Activated naive CD4-positive, alpha-beta T cell treated with anti-CD3 and anti-CD28 coated beads, Interleukin-2, amount 50 U/mL, for 16 hours (primary cell): ENCODE measurements around the gene SLC39A10.
"Not testable (repeated sequence)": the region's sequence is repeated elsewhere in the genome, so short reads cannot be mapped to it uniquely, and the experiment has no call there.

Source experiments
- DNase-seq: peaks from one replicate; pipeline ENCODE4 v3.0.0-alpha.2; 2020

The SLC39A10 gene

GRCh38 chr2:195675783-195676427 is 18.9 kb downstream of the SLC39A10 start:
- DNase-seq = no peak

- DNase-seq = no peak
These were observed 20.3 kb downstream of the SLC39A10 start for GRCh38 chr2:195677290-195677689.

GRCh38 chr2:195677884-195678283 is 20.9 kb downstream of the SLC39A10 start:
- DNase-seq = no peak

- no peak for DNase-seq
These were observed 25.1 kb downstream of the SLC39A10 start for GRCh38 chr2:195682077-195682476.

GRCh38 chr2:195683174-195683573 is 26.1 kb downstream of the SLC39A10 start:
- no peak for DNase-seq

DNA sequence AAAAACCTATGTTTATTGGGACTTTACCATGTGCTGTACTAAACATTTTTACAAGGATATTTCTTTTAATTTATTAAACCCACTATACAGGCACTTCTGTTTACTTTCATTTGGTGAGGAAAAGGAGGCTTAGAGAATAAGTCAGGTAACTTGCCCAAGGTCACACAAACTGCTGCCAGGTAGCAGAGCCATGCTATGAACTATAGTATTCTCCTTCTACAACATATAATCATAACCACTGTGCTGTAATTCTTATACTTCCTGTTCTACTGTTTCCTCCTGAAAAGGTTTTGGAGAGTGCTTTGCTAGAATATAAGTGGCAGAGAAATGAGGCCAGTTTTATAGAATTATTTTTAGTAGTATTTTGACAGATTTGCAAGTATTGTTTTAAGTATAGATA is 29.5 kb downstream of the SLC39A10 start:
- DNase-seq = no peak

DNA sequence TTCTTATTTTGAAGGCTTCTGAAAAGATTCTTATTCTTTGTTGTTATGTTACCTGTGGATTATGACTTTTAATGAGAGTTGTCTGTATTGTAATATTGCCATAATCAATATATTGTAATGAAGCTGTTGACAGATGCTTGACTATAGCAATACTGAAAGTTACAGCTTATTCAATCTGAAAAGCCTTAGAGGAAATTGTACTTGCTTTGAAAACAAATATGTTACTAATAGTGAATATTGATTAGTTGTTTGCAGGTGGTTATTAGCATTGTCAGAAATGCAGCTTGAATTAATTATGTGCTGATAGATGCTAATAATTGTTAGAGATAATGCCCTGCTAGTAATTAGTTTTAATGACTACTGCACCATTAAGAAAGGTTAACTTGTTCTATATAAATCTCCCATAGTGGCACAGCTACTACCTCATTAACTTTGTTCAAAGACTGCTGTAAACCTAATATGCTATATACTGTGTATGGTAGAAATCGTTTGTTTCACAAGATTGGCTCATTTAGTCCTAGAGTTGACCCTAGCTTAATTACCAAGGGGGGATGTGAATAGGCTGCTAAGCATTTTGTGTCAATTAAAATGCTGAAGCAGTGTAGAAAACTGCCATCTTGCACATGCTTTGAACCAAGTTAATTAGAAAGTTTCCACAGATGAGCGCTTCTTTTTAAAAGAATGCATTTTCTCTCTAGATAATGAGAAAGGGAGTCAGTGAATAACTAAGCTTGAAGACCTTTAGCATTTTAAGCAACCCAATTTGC is 30.5 kb downstream of the SLC39A10 start:
- DNase-seq = no peak

DNA sequence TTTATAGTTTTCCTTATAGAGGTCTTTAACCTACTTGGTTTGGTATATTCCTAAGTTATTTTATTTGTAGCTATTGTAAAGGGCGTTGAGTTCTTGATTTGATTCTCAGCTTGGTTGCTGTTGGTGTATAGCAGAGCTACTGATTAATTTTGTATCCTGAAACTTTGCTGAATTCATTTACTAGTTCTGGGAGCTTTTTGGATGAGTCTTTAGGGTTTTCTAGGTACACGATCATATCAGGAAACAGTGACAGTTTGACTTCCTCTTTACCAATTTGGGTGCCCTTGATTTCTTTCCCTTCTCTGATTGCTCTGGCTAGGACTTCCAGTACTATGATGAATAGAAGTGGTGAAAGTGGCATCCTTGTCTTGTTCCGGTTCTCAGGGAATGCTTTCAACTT is 35.5 kb downstream of the SLC39A10 start:
- DNase-seq = not testable (repeated sequence)

DNA sequence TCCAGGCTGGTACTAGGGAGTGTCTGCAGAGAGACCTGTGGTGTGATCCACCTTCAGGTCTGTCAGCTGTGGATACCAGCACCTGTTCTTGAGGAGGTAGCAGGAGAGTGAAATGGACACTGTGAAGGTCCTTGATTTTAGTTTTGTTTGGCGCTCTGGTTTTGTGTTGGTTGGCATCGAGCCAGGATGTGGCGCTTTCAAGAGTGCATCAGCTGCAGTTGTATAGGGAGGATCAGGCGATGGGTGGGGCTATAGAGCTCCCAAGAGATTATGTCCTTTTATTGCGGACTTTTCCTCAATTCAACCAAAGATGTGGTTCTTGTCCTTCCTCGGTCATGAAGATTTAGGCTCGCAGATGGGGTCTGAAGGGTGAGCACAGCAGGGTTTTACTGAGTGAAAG is 37.5 kb downstream of the SLC39A10 start:
- no peak for DNase-seq

DNA sequence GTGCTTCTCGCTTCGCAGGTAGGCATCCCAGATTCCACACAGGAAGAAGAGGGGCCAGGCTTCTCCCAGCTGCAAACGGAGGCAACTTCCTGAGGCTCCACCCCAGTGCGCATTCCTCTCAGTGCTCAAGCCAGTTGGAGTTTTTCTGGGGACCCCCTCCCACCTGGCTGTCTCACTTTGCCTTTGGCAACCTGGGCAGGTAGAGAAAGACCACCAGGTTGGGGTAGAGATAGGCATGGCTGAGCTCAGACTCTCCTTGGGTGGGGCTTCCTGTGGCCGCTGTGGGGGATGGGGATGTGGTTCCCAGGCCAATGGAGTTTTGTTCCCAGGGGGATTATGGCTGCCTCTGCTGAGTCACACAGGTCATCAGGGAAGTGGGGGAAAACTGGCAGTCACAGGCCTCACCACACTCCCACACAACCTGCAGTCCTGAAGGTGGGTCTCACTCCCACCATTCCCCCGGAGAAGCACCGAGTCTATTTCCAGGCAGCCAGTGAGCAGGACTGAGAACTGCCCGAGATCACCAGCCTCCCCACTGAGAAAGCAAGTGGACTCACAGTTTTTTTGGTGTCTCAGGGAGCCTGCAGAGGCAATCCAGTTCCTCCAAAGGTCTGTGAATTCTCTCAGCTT is 38.1 kb downstream of the SLC39A10 start:
- DNase-seq = no peak

DNA sequence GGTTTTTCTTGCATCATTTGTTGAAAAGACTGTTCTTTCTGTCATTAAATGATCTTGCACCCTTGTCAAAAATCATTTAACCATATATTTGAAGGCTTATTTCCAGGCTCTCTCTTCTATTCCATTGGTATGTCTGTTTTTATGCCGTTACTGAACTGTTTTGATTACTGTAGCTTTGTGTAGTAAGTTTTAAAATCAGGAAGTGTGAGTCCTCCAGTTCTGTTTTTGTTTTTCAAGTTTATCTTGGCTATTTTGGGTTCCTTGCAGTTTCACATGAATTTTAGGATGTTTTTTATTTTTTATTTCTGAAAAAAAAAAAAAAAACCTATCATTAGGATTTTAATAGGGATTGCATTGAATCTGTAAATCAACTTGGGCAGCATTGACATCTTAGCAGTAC is 39.0 kb downstream of the SLC39A10 start:
- DNase-seq = no peak

DNA sequence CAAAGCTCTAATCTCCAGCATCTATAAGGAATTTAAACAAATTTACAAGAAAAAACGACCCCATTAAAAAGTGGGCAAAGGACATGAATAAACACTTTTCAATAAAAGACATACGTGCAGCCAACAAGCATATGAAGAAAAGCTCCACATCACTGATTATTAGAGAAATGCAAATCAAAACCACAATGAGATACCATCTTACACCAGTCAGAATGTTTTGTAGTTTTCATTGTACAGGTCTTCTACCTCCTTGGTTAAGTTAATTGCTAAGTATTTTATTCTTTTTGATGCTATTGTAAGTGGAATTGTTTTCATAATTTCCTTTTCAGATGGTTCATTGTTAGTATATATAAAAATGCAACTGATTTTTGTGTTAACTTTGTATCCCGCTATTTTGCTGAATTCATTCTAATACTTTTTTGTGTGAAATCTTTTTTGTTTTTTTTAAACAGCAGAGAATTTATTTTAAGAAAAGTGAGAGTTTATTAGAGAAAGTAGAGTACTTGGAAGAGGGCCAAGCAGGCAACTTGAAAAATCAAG is 40.7 kb downstream of the SLC39A10 start:
- DNase-seq = no peak

DNA sequence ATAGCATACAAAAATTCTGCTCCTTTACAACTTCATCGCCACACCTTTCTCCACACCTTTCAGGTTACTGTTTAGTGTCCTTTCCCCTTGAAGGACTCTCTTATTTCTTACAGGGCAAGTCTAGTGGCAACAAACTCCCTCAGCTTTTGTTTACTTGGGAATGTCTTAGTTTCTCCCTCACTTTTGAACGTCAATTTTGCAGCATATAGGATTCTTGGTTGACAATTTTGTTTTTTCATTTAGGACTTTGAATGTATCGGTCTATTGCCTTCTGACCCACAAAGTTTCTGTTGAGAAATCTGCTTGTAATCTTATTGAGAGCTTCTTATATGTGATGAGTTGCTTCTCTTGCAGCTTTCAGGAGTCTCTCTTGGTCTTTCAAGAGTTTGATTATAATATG is 43.5 kb downstream of the SLC39A10 start:
- no peak for DNase-seq

DNA sequence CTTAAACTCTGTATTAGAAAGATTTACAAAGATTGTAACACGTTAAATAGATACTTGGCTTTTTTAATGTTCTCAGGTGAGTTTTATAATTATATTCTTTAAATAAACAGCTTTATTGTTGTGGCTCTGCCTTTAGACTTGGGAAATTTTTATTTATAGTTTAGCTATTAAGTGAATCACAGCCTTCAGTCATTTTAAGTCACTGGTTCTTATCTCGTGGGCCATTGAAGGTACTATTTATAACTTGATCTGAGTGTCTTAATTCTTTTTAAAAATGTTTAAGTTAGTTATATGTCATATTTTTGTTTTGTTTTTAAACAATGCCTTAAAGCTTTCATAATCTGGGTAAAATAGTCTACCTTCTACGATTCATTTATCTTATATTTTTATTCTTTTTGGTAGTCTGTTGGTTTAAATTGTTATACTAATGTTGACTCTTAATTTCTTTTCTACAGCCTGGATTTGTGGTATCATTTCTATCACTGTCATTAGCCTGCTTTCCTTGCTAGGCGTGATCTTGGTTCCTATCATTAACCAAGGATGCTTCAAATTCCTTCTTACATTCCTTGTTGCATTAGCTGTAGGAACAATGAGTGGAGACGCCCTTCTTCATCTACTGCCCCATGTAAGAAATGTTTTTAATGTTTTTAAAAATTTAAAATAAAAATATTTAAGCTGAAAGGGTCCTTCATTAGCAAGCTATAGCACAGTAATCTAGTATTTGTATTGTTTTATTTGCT is 49.3 kb downstream of the SLC39A10 start:
- DNase-seq = no peak

GRCh38 chr2:195709901-195710806 is 53.1 kb downstream of the SLC39A10 start:
- DNase-seq = no peak

DNA sequence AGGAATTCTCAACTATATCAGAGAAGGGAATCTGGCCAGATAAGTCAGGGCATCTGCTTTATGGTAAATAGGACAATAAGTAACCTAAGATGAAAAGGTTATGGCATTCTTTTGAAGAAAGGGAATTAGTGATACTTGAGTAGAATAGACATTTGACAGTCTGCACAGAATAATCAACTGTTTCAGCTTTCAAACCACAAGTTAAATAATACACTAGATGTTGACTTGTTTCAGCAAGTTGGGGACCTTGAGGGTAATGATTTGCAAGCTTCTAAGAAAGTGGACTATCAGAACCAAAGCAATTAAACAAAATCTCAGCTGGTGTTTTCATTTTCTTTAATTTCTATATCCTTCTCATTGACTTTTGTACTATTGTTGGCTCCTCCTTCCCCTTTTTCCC is 54.5 kb downstream of the SLC39A10 start:
- DNase-seq = no peak

GRCh38 chr2:195716466-195716865 is 59.4 kb downstream of the SLC39A10 start:
- DNase-seq = no peak

GRCh38 chr2:195721042-195721441 is 64.0 kb downstream of the SLC39A10 start:
- DNase-seq = no peak

DNA sequence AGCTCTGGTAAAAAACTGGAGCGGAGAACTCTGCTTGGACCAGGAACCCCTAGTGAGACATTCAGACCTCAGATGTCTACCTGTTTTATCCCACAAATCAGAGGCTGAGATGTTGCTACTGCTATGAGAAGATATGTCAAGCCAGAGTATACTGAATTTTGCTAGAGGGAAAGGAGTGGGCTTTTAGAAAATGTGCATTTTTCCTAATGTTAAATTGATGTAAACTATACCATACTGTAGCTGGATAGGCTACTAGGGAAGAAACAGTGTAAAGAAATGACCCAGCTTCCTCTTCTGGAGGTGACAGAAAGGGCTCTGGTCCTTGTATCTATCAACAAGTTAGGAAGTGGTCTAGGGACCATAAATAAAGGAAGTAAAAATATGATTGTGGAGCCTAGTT is 65.0 kb downstream of the SLC39A10 start:
- DNase-seq = no peak

GRCh38 chr2:195727106-195727505 is 70.1 kb downstream of the SLC39A10 start:
- DNase-seq = no peak

GRCh38 chr2:195730912-195731311 is 73.9 kb downstream of the SLC39A10 start:
- DNase-seq = no peak

- DNase-seq = no peak
These were observed 75.5 kb downstream of the SLC39A10 start for GRCh38 chr2:195732574-195732973.
